Neutrophil (primary cell): ENCODE results near the gene CMTM2.
"Not testable (repeated sequence)": the region's sequence is repeated elsewhere in the genome, so short reads cannot be mapped to it uniquely, and the experiment has no call there.

Source experiments
- H3K27ac ChIP-seq: fragments of 200-600 bp; sonication (generic); 2 replicates; pipeline ENCODE4 v1.5.1; 2016; ENCODE audit warnings: mild to moderate bottlenecking, moderate library complexity
- H3K27me3 ChIP-seq: fragments of 200-600 bp; sonication (generic); 2 replicates; pipeline ENCODE4 v1.6.0; 2016; ENCODE audit warnings: mild to moderate bottlenecking
- H3K36me3 ChIP-seq: fragments of 200-600 bp; sonication (generic); 2 replicates; pipeline ENCODE4 v1.5.1; 2017
- H3K4me1 ChIP-seq, 2 experiments: fragments of 200-600 bp in 1 of 2; sonication (generic) in 1 of 2; 1 replicate in 1 of 2; 2 replicates in 1 of 2; pipeline versions ENCODE4 v1.5.1 to v1.6.1; 2013 to 2016; ENCODE audit warnings: low read depth in 1 of 2, low read length in 1 of 2, mild to moderate bottlenecking in 1 of 2, moderate library complexity in 1 of 2; ENCODE audit not compliant: control insufficient read depth in 1 of 2, insufficient read depth in 1 of 2
- H3K4me3 ChIP-seq, 2 experiments: fragments of 200-600 bp in 1 of 2; sonication (generic) in 1 of 2; 1 replicate in 1 of 2; 2 replicates in 1 of 2; pipeline ENCODE4 v1.5.1; 2013 to 2016; ENCODE audit warnings: low read depth in 1 of 2, low read length in 1 of 2, mild to moderate bottlenecking in 1 of 2, moderate library complexity in 1 of 2
- H3K9me3 ChIP-seq: fragments of 200-600 bp; sonication (generic); 2 replicates; pipeline ENCODE4 v1.5.1; 2016
- TF ChIP-seq, protein P1 (sequence below): fragments of 200-600 bp; sonication (generic); IDR thresholded peaks from 2 replicates; pipeline ENCODE4 v1.5.1; 2016; ENCODE audit warnings: antibody characterized with exemption

Gene CMTM2

DNA sequence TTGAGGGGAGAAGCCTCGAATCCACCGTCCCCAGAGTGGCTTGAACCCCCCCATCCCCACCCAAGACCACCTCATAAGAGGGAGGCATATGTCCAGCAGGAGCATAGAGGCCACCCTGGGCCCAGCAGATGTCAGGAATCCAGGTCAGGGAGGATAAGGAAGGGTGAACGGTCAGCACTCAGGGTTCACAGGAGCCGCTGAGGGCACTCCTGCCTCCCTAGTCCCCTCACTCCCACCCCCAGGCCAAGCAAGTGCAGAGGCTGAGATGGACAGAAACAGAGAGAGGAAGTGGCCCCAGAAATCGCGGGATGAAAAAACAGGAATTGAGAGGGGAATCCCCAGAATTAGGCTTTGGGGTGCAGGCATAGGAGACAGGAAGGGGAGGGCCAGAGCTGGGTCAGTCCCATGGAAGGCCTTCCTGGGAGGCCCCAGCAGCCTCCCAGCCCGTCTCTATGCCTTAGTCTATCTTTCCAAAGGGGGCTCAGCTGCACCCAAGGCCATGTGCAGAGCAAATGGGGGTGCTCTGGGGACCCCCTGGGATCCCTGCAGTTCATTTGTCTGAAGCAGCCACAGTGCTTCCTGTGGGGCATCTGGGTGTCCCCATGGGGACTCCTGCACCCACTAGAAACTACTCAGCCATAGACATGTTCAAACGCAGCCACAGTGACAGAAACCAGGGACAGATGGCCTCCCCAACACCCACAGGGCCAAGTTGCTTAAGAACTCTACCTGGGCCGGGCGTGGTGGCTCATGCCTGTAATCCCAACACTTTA lies 26.9 kb downstream of the CMTM2 start:
- Histone ChIP-seq H3K4me1 (peaks cover 26 to 34% of the 10 kb centered on the region in 2 experiments), H3K9me3 (no peaks in the 10 kb centered on the region), H3K27ac (peak overlapping the region; percentile 65), H3K27me3 (peaks cover 35% of the 10 kb centered on the region), H3K4me3 (peak overlapping the region; percentile 66 to 89), H3K36me3 (peaks cover 34% of the 10 kb centered on the region)
- TF ChIP-seq, protein P1, sequence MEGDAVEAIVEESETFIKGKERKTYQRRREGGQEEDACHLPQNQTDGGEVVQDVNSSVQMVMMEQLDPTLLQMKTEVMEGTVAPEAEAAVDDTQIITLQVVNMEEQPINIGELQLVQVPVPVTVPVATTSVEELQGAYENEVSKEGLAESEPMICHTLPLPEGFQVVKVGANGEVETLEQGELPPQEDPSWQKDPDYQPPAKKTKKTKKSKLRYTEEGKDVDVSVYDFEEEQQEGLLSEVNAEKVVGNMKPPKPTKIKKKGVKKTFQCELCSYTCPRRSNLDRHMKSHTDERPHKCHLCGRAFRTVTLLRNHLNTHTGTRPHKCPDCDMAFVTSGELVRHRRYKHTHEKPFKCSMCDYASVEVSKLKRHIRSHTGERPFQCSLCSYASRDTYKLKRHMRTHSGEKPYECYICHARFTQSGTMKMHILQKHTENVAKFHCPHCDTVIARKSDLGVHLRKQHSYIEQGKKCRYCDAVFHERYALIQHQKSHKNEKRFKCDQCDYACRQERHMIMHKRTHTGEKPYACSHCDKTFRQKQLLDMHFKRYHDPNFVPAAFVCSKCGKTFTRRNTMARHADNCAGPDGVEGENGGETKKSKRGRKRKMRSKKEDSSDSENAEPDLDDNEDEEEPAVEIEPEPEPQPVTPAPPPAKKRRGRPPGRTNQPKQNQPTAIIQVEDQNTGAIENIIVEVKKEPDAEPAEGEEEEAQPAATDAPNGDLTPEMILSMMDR: no peak

DNA sequence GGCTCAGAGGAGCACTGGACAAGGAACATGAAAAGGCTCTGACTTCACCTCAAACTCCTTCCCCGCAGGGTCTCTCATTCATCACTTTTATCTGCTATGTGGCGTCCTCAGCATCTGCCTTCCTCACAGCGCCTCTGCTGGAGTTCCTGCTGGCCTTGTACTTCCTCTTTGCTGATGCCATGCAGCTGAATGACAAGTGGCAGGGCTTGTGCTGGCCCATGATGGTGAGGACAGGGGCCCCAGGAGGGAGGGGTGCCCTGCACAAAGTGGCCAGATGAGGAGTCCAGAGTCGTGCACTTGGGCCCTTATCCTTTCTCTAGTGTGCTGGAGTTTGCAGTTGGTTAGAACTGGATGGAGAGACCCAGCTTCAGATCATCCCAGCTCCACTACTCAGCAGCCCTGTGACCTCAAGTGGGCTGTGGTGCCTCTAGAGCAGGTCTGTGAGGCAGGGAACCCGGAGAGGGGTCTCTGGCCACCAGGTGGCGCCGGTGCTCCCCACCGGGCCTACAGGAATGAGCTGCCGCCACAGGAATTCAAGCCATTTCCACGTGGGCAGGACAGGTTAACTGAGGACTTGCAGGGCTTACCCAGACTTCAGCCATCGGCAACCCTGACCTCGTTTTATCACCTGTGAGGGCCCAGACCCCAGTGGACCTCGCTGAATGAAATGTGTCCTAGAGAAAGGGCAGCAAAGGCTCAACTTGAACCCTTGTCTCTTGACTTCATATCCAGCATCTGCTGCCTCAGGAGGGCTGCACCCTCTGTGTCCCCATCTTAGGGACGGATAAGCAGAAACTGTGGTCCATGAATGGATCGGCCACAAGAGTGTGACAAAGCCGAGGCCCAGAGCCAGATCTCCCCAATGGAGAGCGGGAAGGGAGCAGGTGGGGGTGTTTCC lies 29.2 kb downstream of the CMTM2 start:
- H3K36me3 ChIP-seq: peaks cover 57% of the 10 kb centered on the region
- no peaks in the 10 kb centered on the region for H3K9me3 ChIP-seq
- H3K4me3 ChIP-seq: no peak overlapping the region
- H3K27ac ChIP-seq: peak overlapping the region; percentile 65
- H3K4me1 ChIP-seq: peaks cover 26 to 33% of the 10 kb centered on the region in 2 experiments
- TF ChIP-seq, protein P1: peak; percentile 73
- peaks cover 19% of the 10 kb centered on the region for H3K27me3 ChIP-seq

DNA sequence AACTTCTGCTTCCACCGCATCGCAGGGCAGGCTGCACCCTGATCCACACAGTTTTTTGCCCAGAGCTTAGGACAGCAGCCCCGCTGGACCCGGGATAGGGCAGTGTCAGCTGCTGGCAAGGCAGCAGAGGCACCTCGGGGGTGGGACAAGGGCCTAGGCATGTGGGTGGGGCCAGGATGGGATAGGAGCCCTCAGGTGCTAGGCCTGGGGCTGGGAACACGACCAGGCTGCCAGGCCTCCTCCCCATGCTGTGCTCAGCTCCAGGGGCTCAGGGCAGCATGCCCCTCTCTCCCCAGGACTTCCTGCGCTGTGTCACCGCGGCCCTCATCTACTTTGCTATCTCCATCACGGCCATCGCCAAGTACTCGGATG lies 29.9 kb downstream of the CMTM2 start:
- Histone ChIP-seq H3K36me3 (peaks cover 64% of the 10 kb centered on the region), H3K27ac (no peak overlapping the region), H3K27me3 (peaks cover 13% of the 10 kb centered on the region), H3K4me1 (peaks cover 21 to 27% of the 10 kb centered on the region in 2 experiments), H3K9me3 (no peaks in the 10 kb centered on the region), H3K4me3 (no peak overlapping the region)
- TF ChIP-seq, protein P1: no peak

DNA sequence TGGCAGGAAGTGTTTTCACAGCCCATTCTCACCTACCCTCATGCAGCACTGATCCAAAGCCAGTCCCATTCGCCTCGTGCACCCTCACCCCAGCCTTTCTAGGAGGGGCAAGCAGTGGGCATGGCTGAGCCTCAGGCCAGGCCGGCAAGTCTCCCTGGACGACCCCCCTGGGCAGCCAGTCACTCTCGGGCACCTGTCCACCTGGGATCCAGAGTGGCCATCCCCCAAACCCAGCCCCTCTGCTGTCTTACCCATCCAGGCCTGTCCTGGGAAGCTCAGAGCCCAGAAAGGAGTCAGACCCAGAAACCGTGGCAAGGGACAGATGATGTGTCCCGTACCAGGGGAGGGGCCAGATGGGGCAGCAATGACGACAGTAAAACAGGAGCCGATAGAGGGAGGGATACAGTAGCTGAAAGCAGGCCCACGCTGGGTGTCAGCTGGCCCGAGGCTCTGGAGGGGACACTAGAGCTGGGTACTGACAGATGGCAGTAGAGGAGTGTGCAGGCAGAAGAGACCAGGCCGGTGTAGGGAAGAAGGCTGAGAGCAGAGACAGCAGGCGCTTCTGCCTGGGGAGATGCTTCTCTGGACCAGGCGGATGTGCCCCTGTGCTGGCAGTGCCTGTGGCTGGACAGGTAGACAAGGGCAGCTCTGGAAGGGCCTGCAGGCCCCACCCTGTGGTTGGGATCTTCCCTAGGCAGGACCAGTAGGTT lies 31.0 kb downstream of the CMTM2 start:
- Histone ChIP-seq H3K4me1 (peaks cover 18 to 25% of the 10 kb centered on the region in 2 experiments), H3K27ac (no peak overlapping the region), H3K4me3 (no peak overlapping the region), H3K36me3 (peaks cover 75% of the 10 kb centered on the region), H3K9me3 (no peaks in the 10 kb centered on the region), H3K27me3 (peaks cover 9% of the 10 kb centered on the region)
- TF ChIP-seq, protein P1: no peak

DNA sequence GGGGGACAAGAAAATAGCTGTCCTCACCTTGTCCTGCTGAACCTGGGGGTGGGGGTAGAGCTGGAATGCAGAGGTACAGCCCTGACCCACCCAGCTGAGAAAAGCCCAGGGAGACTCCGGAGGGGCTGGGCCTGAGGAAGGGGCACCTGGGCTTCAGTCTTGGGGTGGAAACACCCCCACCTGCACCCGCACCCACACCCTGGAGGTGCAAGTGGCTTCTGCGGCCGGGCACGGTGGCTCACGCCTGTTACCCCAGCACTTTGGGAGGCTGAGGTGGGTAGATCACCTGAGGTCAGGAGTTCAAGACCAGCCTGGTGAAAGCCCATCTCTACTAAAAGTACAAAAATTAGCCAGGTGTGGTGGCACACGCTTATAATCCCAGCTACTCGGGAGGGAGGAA lies 32.6 kb downstream of the CMTM2 start:
- not testable (repeated sequence) for H3K27me3 ChIP-seq, H3K9me3 ChIP-seq, H3K4me3 ChIP-seq, H3K27ac ChIP-seq
- Histone ChIP-seq H3K36me3 (peaks cover 87% of the 10 kb centered on the region), H3K4me1 (peaks cover 8 to 12% of the 10 kb centered on the region in 2 experiments)
